BLaER1 treated with 17β-estradiol and CSF1 and Interleukin-3, amounts not matched to agents 10 nM and 100 nM (cell line): ENCODE measurements around the gene PHLPP1.
A peak's percentile ranks its signal among the peaks of the same experiment; 100 is the strongest.
"Not testable (repeated sequence)": the region's sequence is repeated elsewhere in the genome, so short reads cannot be mapped to it uniquely, and the experiment has no call there.

Experiments used
- H3K27ac ChIP-seq, 11 experiments: shearing (Covaris generic); formaldehyde crosslinking; 2 replicates each; pipeline ENCODE4 v1.8.1; 2022
- H3K27me3 ChIP-seq, 11 experiments: shearing (Covaris generic); formaldehyde crosslinking; 2 replicates each; pipeline ENCODE4 v1.8.1; 2022
- H3K36me3 ChIP-seq, 11 experiments: shearing (Covaris generic); formaldehyde crosslinking; 2 replicates each; pipeline ENCODE4 v1.8.1; 2022
- H3K4me1 ChIP-seq, 10 experiments: shearing (Covaris generic); formaldehyde crosslinking; 2 replicates each; pipeline ENCODE4 v1.8.1; 2022
- H3K4me2 ChIP-seq, 11 experiments: shearing (Covaris generic); formaldehyde crosslinking; 2 replicates each; pipeline ENCODE4 v1.8.1; 2022
- H3K4me3 ChIP-seq, 10 experiments: shearing (Covaris generic); formaldehyde crosslinking; 2 replicates each; pipeline ENCODE4 v1.8.1; 2022
- H3K9ac ChIP-seq, 11 experiments: shearing (Covaris generic); formaldehyde crosslinking; 2 replicates each; pipeline ENCODE4 v1.8.1; 2022
- H3K9me3 ChIP-seq, 11 experiments: shearing (Covaris generic); formaldehyde crosslinking; replicated peaks in 1 of 11; 2 replicates each; pipeline ENCODE4 v1.8.1; 2022
- H4K20me1 ChIP-seq, 11 experiments: shearing (Covaris generic); formaldehyde crosslinking; 2 replicates each; pipeline ENCODE4 v1.8.1; 2022
- Cebpa-rat ChIP-seq, 11 experiments: shearing (Covaris generic); IDR thresholded peaks; 2 replicates each; pipeline ENCODE4 v1.8.1; 2022

Gene PHLPP1

DNA sequence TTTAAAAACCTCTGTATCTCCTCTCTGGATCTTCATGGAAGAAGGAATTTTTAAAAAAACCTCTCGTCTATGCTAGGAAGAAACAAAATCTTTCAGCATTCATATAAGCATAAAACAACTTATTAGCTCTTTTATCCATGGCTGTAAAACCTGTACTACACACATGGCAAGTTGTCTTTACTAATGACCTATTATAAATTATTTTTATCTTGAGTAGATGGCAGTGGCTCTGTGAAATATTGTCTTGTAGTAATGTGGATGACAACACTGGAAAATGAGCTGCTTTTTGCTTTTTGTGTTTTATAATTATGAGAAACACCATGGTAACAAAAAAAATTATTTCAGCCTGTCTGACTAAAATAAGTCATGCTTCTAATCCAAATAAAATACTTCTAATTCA, 18.9 kb downstream of the PHLPP1 start:
- no peaks in the 10 kb centered on the region for H3K27me3 ChIP-seq
- no peak for TF ChIP-seq Cebpa-rat (IDR thresholded peaks at IDR 0.05)
- no peak overlapping the region for H3K4me2 ChIP-seq
- peaks cover 0 to 90% (median 64%) of the 10 kb centered on the region in 11 experiments; a peak in 18 of 22 replicates for H3K36me3 ChIP-seq
- peaks cover 0 to 10% (median 0%) of the 10 kb centered on the region in 11 experiments; a peak in 3 of 22 replicates for H4K20me1 ChIP-seq
- no peak overlapping the region for H3K4me3 ChIP-seq
- no peak overlapping the region for H3K27ac ChIP-seq
- peaks cover 0 to 22% (median 11%) of the 10 kb centered on the region in 10 experiments; a peak in 9 of 20 replicates for H3K4me1 ChIP-seq
- peaks cover 50 to 98% (median 92%) of the 10 kb centered on the region in 11 experiments for H3K9me3 ChIP-seq
- no peak overlapping the region for H3K9ac ChIP-seq

DNA sequence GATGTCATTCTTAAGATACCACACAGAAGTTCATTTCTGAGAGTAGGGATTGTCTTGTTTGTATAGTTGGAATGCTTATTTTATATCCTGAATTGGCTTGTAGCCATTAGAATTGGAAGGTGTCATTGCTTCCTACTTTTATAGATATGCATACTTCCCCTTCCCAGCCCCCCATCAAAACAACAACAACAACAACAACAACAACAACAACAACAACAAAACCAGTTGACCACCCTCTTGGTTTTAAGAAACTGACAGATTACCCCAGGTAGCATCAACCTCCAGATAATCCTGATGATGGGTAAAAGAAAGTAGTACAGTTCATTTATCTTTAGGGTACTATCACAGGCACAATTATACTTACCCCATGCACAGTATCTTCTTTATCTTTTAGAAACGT, 20.0 kb downstream of the PHLPP1 start:
- H3K4me3 ChIP-seq = no peak overlapping the region
- H4K20me1 ChIP-seq = peaks cover 0 to 11% (median 0%) of the 10 kb centered on the region in 11 experiments; a peak in 3 of 22 replicates
- H3K27me3 ChIP-seq = no peaks in the 10 kb centered on the region
- TF ChIP-seq Cebpa-rat (IDR thresholded peaks at IDR 0.05) = no peak
- H3K4me2 ChIP-seq = no peak overlapping the region
- no peak overlapping the region for H3K27ac ChIP-seq
- peaks cover 0 to 17% (median 11%) of the 10 kb centered on the region in 10 experiments; a peak in 8 of 20 replicates for H3K4me1 ChIP-seq
- peaks cover 0 to 84% (median 54%) of the 10 kb centered on the region in 11 experiments; a peak in 18 of 22 replicates for H3K36me3 ChIP-seq
- peaks cover 50 to 92% (median 83%) of the 10 kb centered on the region in 11 experiments for H3K9me3 ChIP-seq
- no peak overlapping the region for H3K9ac ChIP-seq

DNA sequence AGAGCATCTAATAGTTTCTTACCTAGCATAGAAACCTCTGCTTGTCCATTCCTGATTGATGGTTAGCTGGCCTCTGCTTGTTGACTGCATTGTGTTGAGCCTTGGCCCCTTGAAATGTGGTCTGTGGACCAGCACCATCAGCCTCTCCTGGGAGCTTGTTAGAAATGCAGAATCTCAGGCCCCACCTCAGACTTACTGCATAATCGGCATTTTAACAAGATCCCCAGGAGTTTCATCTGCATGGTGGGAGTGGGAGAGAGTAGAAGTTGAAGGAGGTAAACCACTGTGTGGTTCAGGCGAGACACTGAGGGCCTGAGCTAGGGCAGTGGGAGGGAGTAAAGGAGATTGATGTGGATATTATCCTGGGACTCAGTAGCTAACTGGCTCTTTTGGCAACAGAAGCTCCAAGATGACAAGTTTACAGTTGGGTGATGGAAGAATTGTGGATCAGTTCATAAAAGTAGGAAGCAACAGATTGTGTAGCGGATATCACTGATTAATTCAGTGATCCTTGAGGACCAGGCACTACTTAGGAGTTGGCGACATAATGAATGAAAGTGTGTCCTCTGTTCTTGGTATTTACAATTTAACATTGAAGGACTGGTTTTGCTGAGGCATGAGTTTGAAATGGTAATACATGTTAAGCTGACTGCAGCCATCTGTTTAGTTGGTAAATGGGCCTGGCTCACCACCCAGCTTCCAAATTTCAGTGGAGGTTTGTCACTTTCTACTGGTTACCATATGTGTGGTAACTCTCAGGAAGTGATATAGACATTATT, 20.9 kb downstream of the PHLPP1 start:
- H3K4me3 ChIP-seq = no peak overlapping the region
- no peak for TF ChIP-seq Cebpa-rat (IDR thresholded peaks at IDR 0.05)
- no peak overlapping the region for H3K9ac ChIP-seq
- no peak overlapping the region for H3K4me2 ChIP-seq
- H3K36me3 ChIP-seq = peaks cover 0 to 75% (median 46%) of the 10 kb centered on the region in 11 experiments; a peak in 18 of 22 replicates
- peaks cover 45 to 83% (median 75%) of the 10 kb centered on the region in 11 experiments for H3K9me3 ChIP-seq
- H4K20me1 ChIP-seq = peaks cover 0 to 11% (median 0%) of the 10 kb centered on the region in 11 experiments; a peak in 3 of 22 replicates
- H3K4me1 ChIP-seq = peaks cover 0 to 21% (median 12%) of the 10 kb centered on the region in 10 experiments; a peak in 11 of 20 replicates
- no peaks in the 10 kb centered on the region for H3K27me3 ChIP-seq
- H3K27ac ChIP-seq = no peak overlapping the region

DNA sequence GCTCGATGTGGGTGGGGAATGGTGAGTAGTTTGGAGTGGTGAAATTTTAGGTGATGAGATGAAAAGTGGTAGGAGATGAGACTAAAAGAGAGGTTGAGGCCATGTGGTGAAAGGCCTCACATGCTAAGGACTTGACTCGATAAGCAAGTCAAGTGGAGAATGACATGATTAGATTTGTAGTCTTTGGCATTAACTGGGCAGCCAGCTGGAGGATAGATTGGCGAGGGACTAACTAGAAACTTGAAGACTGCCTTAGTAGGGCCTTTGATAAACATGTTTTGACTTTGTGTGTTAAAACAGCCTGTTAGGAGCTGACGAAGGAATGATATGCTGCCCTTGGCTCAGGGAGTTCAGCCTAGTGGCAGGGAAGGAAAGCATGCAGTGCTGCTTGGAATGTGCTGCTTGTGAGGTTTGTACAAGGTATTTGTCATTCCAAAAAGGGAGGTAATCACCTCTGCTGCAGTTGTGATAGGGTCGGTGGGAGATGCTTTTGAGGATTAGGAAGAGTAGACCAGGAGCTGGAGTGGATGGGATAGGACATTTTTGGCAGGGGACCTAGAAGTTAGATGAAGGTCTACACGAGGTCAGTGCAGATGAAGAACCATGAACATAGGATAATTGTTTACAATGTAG, 22.0 kb downstream of the PHLPP1 start:
- H3K4me1 ChIP-seq = peaks cover 0 to 23% (median 12%) of the 10 kb centered on the region in 10 experiments; a peak in 11 of 20 replicates
- H3K4me2 ChIP-seq = peak overlapping the region in 1 of 11 experiments; percentile 63; a peak in 1 of 22 replicates
- H3K4me3 ChIP-seq = no peak overlapping the region
- peaks cover 0 to 64% (median 35%) of the 10 kb centered on the region in 11 experiments; a peak in 18 of 22 replicates for H3K36me3 ChIP-seq
- no peak overlapping the region for H3K27ac ChIP-seq
- TF ChIP-seq Cebpa-rat (IDR thresholded peaks at IDR 0.05) = no peak
- H3K9ac ChIP-seq = no peak overlapping the region
- H3K9me3 ChIP-seq = peaks cover 34 to 73% (median 64%) of the 10 kb centered on the region in 11 experiments
- H4K20me1 ChIP-seq = peaks cover 0 to 18% (median 2%) of the 10 kb centered on the region in 11 experiments; a peak in 4 of 22 replicates
- no peaks in the 10 kb centered on the region for H3K27me3 ChIP-seq

DNA sequence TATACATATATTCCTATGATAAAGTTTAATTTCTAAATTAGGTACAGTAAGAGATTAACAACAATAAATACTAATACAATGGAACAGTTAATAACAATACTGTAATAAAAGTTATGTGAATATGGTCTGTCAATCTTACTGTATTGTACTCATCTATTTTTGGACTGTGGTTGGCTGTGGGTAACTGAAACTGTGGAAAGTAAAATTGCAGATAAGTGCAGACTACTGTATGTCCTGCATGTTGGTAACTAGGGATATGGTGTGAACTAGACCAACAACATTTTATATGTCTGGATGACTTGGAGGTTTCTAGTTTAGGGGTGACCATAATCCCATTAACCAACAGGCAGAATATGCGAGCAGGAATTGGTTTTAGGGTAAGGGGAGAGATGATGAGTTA, 23.3 kb downstream of the PHLPP1 start:
- H3K36me3 ChIP-seq = peaks cover 0 to 52% (median 22%) of the 10 kb centered on the region in 11 experiments; a peak in 17 of 22 replicates
- TF ChIP-seq Cebpa-rat (IDR thresholded peaks at IDR 0.05) = no peak
- peak overlapping the region in 6 of 11 experiments; percentile 10 to 63 (median 11); a peak in 7 of 22 replicates for H3K4me2 ChIP-seq
- H3K27ac ChIP-seq = no peak overlapping the region
- peaks cover 31 to 60% (median 51%) of the 10 kb centered on the region in 11 experiments for H3K9me3 ChIP-seq
- no peaks in the 10 kb centered on the region for H3K27me3 ChIP-seq
- peaks cover 0 to 29% (median 15%) of the 10 kb centered on the region in 10 experiments; a peak in 15 of 20 replicates for H3K4me1 ChIP-seq
- H4K20me1 ChIP-seq = peaks cover 0 to 28% (median 4%) of the 10 kb centered on the region in 11 experiments; a peak in 5 of 22 replicates
- no peak overlapping the region for H3K9ac ChIP-seq
- no peak overlapping the region for H3K4me3 ChIP-seq

DNA sequence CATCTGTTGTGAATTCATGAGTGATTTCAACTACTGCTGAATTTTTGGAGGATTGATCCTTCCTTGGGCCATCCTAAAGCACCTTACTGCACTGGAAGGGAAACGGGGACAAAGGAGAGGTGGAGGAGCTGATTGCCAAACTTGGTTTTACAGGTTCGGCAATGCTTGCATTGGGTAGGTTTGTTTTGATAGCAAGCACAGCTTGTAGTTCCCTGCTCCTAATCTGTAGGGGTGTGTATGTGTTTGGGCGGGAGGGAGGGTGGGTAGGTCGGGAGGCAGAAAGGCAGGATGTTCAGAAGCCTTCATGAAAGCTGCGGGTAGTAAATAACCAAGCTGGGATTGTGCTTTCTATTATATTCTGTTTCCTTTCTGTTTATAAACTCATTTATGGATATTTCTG, 24.6 kb downstream of the PHLPP1 start:
- Histone ChIP-seq H3K4me1 (peaks cover 10 to 42% (median 27%) of the 10 kb centered on the region in 10 experiments), H3K36me3 (peaks cover 0 to 40% (median 14%) of the 10 kb centered on the region in 11 experiments; a peak in 17 of 22 replicates), H3K4me3 (no peak overlapping the region), H4K20me1 (peaks cover 0 to 40% (median 4%) of the 10 kb centered on the region in 11 experiments; a peak in 9 of 22 replicates), H3K27me3 (no peaks in the 10 kb centered on the region), H3K27ac (no peak overlapping the region), H3K4me2 (no peak overlapping the region), H3K9me3 (peaks cover 26 to 48% (median 41%) of the 10 kb centered on the region in 11 experiments), H3K9ac (no peak overlapping the region)
- no peak for TF ChIP-seq Cebpa-rat (IDR thresholded peaks at IDR 0.05)

DNA sequence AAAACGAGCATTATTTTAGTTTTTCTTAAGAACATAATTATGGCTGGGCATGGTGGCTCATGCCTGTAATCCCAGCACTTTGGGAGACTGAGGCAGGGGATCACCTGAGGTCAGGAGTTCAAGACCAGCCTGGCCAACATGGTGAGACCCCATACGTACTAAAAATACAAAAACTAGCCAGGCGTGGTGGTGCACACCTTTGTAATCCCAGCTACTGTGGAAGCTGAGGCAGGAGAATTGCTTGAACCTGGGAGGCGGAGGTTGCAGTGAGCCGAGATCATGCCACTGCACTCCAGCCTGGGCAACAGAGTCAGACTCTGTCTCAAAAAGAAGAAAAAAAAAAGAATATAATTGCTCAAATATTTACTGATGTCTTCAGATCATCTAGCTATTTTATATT, 25.3 kb downstream of the PHLPP1 start:
- Histone ChIP-seq H3K4me1 (peaks cover 10 to 49% (median 33%) of the 10 kb centered on the region in 10 experiments), H3K9me3 (peaks cover 19 to 41% (median 35%) of the 10 kb centered on the region in 11 experiments), H3K36me3 (peaks cover 0 to 34% (median 14%) of the 10 kb centered on the region in 11 experiments; a peak in 15 of 22 replicates), H4K20me1 (peaks cover 0 to 43% (median 4%) of the 10 kb centered on the region in 11 experiments; a peak in 9 of 22 replicates)
- not testable (repeated sequence) for H3K9ac ChIP-seq, H3K27ac ChIP-seq, H3K4me3 ChIP-seq, H3K27me3 ChIP-seq, H3K4me2 ChIP-seq

DNA sequence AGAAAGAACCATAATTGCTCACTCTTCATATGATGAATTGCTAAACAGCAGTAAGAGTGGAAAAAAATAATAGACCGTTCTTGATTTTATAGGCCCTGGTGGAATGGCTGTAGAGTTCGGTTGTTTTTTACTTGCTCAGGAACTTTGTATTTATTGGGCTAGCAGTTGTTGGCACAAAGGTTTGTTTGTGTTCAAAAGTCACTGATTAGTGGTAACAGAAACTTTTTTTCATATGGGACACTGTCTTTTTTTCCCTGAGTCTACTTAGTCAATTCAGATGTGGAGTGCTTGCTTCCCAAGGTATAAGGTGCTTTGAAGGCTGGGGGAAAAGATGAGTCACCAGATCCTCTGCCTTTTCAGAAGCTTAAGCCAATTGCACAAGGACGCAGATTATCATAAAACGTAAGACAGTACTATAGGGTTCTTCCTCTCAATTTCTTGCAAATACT, 25.8 kb downstream of the PHLPP1 start:
- Histone ChIP-seq H3K9me3 (peaks cover 19 to 36% (median 31%) of the 10 kb centered on the region in 11 experiments), H3K36me3 (peaks cover 0 to 30% (median 11%) of the 10 kb centered on the region in 11 experiments; a peak in 15 of 22 replicates), H3K27ac (no peak overlapping the region), H3K27me3 (no peaks in the 10 kb centered on the region), H4K20me1 (peaks cover 0 to 43% (median 4%) of the 10 kb centered on the region in 11 experiments; a peak in 9 of 22 replicates), H3K4me2 (no peak overlapping the region), H3K4me1 (peaks cover 10 to 52% (median 33%) of the 10 kb centered on the region in 10 experiments), H3K4me3 (no peak overlapping the region), H3K9ac (no peak overlapping the region)
- no peak for TF ChIP-seq Cebpa-rat (IDR thresholded peaks at IDR 0.05)
